ENCODE measurements around the gene HDAC4. TPM values are rescaled to one million over a fixed set of nuclear protein-coding genes. Genes with fewer than 3 reads are reported as not detected.

HDAC4 gene
- total RNA-seq, 1 experiment from 2014 or later: 44.4 TPM

DNA sequence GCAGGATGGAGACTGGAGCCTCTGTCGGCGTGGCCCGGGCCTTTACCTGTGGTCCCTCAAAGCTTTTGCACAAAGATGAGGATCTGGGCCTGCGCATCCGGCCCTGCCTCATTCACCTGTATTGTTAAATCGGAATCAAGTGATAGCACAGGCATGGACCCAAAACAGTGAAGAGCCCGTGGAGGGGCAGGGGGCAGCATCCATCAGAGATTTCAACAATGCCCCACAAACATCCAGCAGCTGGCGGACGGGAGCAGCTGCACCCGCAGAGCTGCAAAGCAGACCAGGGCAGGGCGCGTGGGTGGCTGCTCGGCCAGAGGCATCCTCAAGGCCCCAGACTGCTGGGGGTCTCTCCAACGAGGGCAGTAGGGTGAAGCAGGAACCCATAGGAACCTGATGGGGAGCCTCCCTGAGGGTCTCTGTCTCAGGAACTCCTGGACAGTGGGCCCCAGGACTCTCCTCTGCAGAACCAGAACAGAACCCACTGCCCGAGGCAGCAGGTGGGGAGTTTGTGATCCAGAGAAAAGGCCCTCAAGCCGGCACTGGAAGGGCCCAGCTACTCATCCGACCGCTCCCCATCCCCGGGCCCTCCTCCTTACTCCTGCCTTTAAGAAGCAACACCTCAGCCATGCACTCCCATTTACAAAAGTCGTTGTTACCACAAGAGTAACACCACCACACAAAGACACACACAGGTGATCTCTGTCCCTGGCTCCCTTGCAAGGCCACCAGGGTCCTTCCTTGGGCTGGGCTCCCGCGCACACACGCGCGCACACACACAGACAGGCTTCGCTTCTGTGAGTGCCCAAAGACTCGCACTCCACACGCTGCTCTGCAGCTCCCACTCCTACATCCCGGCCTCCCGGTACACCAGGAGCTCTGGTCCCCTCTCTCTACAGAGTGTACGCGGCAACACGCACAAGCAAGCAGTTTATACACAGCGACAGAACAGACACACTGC, 28.8 kb downstream of the HDAC4 start:
- Mint-ChIP-seq H3K36me3 (peaks cover 4% of the 10 kb centered on the region; the same call in 1 of the 2 replicates), H3K4me3 (no peak overlapping the region), H3K9me3 (no peaks in the 10 kb centered on the region), H3K27ac (no peak overlapping the region), H3K27me3 (ENCODE audit: low read depth) (no peaks in the 10 kb centered on the region), H3K4me1 (no peaks in the 10 kb centered on the region)
- ATAC-seq (no peak), DNase-seq (ENCODE audit: low spot score) (no peak)
- CTCF ChIA-PET: interaction anchor here (0.8 kb wide), 1 partner anchor 228 kb away, joined by 3 read pairs; no protein-coding TSS in a partner anchor
- TF ChIP-seq, protein P1, sequence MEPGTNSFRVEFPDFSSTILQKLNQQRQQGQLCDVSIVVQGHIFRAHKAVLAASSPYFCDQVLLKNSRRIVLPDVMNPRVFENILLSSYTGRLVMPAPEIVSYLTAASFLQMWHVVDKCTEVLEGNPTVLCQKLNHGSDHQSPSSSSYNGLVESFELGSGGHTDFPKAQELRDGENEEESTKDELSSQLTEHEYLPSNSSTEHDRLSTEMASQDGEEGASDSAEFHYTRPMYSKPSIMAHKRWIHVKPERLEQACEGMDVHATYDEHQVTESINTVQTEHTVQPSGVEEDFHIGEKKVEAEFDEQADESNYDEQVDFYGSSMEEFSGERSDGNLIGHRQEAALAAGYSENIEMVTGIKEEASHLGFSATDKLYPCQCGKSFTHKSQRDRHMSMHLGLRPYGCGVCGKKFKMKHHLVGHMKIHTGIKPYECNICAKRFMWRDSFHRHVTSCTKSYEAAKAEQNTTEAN (CRISPR knock-in tag; IDR thresholded peaks at IDR 0.05): no peak
- no peak for TF ChIP-seq MYBL2 (CRISPR knock-in tag; IDR thresholded peaks at IDR 0.05)
- no peak for TF ChIP-seq GABPB1 (CRISPR knock-in tag; IDR thresholded peaks at IDR 0.05)
- no peak for TF ChIP-seq PRRX2 (CRISPR knock-in tag; IDR thresholded peaks at IDR 0.05)
- TF ChIP-seq, protein P2, sequence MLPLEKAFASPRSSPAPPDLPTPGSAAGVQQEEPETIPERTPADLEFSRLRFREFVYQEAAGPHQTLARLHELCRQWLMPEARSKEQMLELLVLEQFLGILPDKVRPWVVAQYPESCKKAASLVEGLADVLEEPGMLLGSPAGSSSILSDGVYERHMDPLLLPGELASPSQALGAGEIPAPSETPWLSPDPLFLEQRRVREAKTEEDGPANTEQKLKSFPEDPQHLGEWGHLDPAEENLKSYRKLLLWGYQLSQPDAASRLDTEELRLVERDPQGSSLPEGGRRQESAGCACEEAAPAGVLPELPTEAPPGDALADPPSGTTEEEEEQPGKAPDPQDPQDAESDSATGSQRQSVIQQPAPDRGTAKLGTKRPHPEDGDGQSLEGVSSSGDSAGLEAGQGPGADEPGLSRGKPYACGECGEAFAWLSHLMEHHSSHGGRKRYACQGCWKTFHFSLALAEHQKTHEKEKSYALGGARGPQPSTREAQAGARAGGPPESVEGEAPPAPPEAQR (CRISPR knock-in tag; IDR thresholded peaks at IDR 0.05): no peak
- TF ChIP-seq MXD4 (CRISPR knock-in tag; IDR thresholded peaks at IDR 0.05; ENCODE audit: borderline replicate concordance): no peak
- TF ChIP-seq, protein P3, sequence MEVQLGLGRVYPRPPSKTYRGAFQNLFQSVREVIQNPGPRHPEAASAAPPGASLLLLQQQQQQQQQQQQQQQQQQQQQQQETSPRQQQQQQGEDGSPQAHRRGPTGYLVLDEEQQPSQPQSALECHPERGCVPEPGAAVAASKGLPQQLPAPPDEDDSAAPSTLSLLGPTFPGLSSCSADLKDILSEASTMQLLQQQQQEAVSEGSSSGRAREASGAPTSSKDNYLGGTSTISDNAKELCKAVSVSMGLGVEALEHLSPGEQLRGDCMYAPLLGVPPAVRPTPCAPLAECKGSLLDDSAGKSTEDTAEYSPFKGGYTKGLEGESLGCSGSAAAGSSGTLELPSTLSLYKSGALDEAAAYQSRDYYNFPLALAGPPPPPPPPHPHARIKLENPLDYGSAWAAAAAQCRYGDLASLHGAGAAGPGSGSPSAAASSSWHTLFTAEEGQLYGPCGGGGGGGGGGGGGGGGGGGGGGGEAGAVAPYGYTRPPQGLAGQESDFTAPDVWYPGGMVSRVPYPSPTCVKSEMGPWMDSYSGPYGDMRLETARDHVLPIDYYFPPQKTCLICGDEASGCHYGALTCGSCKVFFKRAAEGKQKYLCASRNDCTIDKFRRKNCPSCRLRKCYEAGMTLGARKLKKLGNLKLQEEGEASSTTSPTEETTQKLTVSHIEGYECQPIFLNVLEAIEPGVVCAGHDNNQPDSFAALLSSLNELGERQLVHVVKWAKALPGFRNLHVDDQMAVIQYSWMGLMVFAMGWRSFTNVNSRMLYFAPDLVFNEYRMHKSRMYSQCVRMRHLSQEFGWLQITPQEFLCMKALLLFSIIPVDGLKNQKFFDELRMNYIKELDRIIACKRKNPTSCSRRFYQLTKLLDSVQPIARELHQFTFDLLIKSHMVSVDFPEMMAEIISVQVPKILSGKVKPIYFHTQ (CRISPR knock-in tag; IDR thresholded peaks at IDR 0.05): no peak
- no peak for TF ChIP-seq ZNF317 (CRISPR knock-in tag; IDR thresholded peaks at IDR 0.05; ENCODE audit: borderline replicate concordance, low read depth)
- no peak for TF ChIP-seq ZNF232 (CRISPR knock-in tag; IDR thresholded peaks at IDR 0.05)
- TF ChIP-seq ZNF138 (CRISPR knock-in tag; conservative IDR thresholded peaks at IDR 0.05): no peak
- no peak for TF ChIP-seq ETV6 (CRISPR knock-in tag; IDR thresholded peaks at IDR 0.05)
- TF ChIP-seq GTF2I (CRISPR knock-in tag; conservative IDR thresholded peaks at IDR 0.05): no peak
- TF ChIP-seq, protein P4, sequence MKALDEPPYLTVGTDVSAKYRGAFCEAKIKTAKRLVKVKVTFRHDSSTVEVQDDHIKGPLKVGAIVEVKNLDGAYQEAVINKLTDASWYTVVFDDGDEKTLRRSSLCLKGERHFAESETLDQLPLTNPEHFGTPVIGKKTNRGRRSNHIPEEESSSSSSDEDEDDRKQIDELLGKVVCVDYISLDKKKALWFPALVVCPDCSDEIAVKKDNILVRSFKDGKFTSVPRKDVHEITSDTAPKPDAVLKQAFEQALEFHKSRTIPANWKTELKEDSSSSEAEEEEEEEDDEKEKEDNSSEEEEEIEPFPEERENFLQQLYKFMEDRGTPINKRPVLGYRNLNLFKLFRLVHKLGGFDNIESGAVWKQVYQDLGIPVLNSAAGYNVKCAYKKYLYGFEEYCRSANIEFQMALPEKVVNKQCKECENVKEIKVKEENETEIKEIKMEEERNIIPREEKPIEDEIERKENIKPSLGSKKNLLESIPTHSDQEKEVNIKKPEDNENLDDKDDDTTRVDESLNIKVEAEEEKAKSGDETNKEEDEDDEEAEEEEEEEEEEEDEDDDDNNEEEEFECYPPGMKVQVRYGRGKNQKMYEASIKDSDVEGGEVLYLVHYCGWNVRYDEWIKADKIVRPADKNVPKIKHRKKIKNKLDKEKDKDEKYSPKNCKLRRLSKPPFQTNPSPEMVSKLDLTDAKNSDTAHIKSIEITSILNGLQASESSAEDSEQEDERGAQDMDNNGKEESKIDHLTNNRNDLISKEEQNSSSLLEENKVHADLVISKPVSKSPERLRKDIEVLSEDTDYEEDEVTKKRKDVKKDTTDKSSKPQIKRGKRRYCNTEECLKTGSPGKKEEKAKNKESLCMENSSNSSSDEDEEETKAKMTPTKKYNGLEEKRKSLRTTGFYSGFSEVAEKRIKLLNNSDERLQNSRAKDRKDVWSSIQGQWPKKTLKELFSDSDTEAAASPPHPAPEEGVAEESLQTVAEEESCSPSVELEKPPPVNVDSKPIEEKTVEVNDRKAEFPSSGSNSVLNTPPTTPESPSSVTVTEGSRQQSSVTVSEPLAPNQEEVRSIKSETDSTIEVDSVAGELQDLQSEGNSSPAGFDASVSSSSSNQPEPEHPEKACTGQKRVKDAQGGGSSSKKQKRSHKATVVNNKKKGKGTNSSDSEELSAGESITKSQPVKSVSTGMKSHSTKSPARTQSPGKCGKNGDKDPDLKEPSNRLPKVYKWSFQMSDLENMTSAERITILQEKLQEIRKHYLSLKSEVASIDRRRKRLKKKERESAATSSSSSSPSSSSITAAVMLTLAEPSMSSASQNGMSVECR (CRISPR knock-in tag; IDR thresholded peaks at IDR 0.05; ENCODE audit: borderline replicate concordance): no peak
- TF ChIP-seq, protein P5, sequence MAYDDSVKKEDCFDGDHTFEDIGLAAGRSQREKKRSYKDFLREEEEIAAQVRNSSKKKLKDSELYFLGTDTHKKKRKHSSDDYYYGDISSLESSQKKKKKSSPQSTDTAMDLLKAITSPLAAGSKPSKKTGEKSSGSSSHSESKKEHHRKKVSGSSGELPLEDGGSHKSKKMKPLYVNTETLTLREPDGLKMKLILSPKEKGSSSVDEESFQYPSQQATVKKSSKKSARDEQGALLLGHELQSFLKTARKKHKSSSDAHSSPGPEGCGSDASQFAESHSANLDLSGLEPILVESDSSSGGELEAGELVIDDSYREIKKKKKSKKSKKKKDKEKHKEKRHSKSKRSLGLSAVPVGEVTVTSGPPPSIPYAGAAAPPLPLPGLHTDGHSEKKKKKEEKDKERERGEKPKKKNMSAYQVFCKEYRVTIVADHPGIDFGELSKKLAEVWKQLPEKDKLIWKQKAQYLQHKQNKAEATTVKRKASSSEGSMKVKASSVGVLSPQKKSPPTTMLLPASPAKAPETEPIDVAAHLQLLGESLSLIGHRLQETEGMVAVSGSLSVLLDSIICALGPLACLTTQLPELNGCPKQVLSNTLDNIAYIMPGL (CRISPR knock-in tag; IDR thresholded peaks at IDR 0.05): no peak
- no peak for TF ChIP-seq NR2C2 (CRISPR knock-in tag; IDR thresholded peaks at IDR 0.05)
- TF ChIP-seq, protein P6, sequence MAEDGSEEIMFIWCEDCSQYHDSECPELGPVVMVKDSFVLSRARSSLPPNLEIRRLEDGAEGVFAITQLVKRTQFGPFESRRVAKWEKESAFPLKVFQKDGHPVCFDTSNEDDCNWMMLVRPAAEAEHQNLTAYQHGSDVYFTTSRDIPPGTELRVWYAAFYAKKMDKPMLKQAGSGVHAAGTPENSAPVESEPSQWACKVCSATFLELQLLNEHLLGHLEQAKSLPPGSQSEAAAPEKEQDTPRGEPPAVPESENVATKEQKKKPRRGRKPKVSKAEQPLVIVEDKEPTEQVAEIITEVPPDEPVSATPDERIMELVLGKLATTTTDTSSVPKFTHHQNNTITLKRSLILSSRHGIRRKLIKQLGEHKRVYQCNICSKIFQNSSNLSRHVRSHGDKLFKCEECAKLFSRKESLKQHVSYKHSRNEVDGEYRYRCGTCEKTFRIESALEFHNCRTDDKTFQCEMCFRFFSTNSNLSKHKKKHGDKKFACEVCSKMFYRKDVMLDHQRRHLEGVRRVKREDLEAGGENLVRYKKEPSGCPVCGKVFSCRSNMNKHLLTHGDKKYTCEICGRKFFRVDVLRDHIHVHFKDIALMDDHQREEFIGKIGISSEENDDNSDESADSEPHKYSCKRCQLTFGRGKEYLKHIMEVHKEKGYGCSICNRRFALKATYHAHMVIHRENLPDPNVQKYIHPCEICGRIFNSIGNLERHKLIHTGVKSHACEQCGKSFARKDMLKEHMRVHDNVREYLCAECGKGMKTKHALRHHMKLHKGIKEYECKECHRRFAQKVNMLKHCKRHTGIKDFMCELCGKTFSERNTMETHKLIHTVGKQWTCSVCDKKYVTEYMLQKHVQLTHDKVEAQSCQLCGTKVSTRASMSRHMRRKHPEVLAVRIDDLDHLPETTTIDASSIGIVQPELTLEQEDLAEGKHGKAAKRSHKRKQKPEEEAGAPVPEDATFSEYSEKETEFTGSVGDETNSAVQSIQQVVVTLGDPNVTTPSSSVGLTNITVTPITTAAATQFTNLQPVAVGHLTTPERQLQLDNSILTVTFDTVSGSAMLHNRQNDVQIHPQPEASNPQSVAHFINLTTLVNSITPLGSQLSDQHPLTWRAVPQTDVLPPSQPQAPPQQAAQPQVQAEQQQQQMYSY (CRISPR knock-in tag; IDR thresholded peaks at IDR 0.05): no peak
- TF ChIP-seq SMAD4 (CRISPR knock-in tag; IDR thresholded peaks at IDR 0.05): no peak
- TF ChIP-seq ZNF396 (CRISPR knock-in tag; IDR thresholded peaks at IDR 0.05; ENCODE audit: borderline replicate concordance): no peak
- TF ChIP-seq, protein P7, sequence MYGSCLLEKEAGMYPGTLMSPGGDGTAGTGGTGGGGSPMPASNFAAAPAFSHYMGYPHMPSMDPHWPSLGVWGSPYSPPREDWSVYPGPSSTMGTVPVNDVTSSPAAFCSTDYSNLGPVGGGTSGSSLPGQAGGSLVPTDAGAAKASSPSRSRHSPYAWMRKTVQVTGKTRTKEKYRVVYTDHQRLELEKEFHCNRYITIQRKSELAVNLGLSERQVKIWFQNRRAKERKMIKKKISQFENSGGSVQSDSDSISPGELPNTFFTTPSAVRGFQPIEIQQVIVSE (CRISPR knock-in tag; IDR thresholded peaks at IDR 0.05; ENCODE audit: borderline replicate concordance): no peak
- TF ChIP-seq NFATC4 (CRISPR knock-in tag; IDR thresholded peaks at IDR 0.05): no peak
- POLR2A ChIA-PET: no interaction called here

All from WTC11 (cell line).